Pancreas (tissue), 10 donors: ENCODE measurements around the gene SNRK. TPM values are rescaled to one million over a fixed set of nuclear protein-coding genes. Genes with fewer than 3 reads are reported as not detected.

Experiments used
- ATAC-seq, 4 donors: fragments of 200-7000 bp; cut with Tn5 transposase; one replicate each; pipeline versions ENCODE4 v1.8.0 to v1.9.1; 2020; ENCODE audit warnings: mild to moderate bottlenecking in 4 of 4, moderate library complexity in 4 of 4
- DNase-seq, 6 donors: peaks; one replicate each; pipeline ENCODE4 v3.0.0-alpha.2; 2020
- FAIRE-seq: peaks from 2 replicates; lab custom pipeline; 2012; peaks lifted over from hg19 to GRCh38; lab: Jason Lieb, UNC
- H3K27ac ChIP-seq, 4 donors: fragments of 200-600 bp; sonication (generic); 1 replicate in 3 of 4; 2 replicates in 1 of 4; pipeline versions ENCODE4 v1.5.0 to v1.8.0; 2020
- H3K27me3 ChIP-seq, 4 donors: fragments of 200-600 bp; one replicate each; pipeline ENCODE4 v1.8.0; 2021
- H3K36me3 ChIP-seq, 3 donors: fragments of 200-600 bp; sonication (generic) in 1 of 3; one replicate each; pipeline versions ENCODE4 v1.5.0 to v1.8.0; 2020 to 2021
- H3K4me1 ChIP-seq, 3 donors: fragments of 200-600 bp; one replicate each; pipeline ENCODE4 v1.8.0; 2021
- H3K4me3 ChIP-seq, 4 donors: fragments of 200-600 bp; sonication (generic) in 2 of 4; one replicate each; pipeline versions ENCODE4 v1.5.0 to v1.8.0; 2020 to 2021
- H3K9me3 ChIP-seq, 4 donors: fragments of 200-600 bp; one replicate each; pipeline ENCODE4 v1.8.0; 2021
- WGBS, 2 donors: extraction: QIAGEN DNeasy Blood & Tissue Kit; methylation state at CpG; one replicate each; pipeline ENCODE4 v1.1.7; 2013; 5-methylcytosine and 5-hydroxymethylcytosine counted together
- intact Hi-C, 3 donors: fragments of 100-400 bp; cut with DNase I; formaldehyde crosslinking; loops; one replicate each; pipeline versions ENCODE4 v1.11.1 to v1.14.2; 2022
- polyA plus RNA-seq, 2 donors: library from polyadenylated mRNA; stranded (reverse); fragments of 200-250 nt; gene quantifications; one replicate each; pipeline ENCODE4 v1.2.3, GENCODE V29; 2013
- total RNA-seq, 6 donors: library from RNA; stranded (reverse); fragmentation: NEBNext Ultra II Directional in 4 of 6; extraction: Animal tissue kit (Norgen Biotek cat#: 25700) in 4 of 6; gene quantifications; one replicate each; pipeline versions ENCODE4 v1.2.1 to v1.2.4, GENCODE V29; 2021 to 2023
- TF ChIP-seq, protein P1 (sequence below), 4 donors: fragments of 200-600 bp; sonication (generic) in 3 of 4; IDR thresholded peaks; one replicate each; pipeline versions ENCODE4 v1.5.0 to v1.8.0; 2021; ENCODE audit warnings: antibody characterized with exemption in 4 of 4
- donor health status: healthy with polysubstance abuse.
- donor health status: DM: no; HTN: no; CAD: no; lungs with moderate emphysema.
- donor health status: DM: no; HTN: no; CAD: no.
- donor health status: control.
- donor health status: control.
- donor health status: Bipolar disorder and iron deficiency.
- donor health status: DM: yes; HTN: yes; CAD: no.
- donor health status: DM: no; HTN: no; CAD: no.
- donor health status: DM: no; HTN: no; CAD: no.
- donor health status: DM: yes; HTN: yes; CAD: no.

Gene SNRK
- total and polyA plus RNA-seq, 8 donors: 6.3 to 24.2 (median 17.2) TPM

DNA sequence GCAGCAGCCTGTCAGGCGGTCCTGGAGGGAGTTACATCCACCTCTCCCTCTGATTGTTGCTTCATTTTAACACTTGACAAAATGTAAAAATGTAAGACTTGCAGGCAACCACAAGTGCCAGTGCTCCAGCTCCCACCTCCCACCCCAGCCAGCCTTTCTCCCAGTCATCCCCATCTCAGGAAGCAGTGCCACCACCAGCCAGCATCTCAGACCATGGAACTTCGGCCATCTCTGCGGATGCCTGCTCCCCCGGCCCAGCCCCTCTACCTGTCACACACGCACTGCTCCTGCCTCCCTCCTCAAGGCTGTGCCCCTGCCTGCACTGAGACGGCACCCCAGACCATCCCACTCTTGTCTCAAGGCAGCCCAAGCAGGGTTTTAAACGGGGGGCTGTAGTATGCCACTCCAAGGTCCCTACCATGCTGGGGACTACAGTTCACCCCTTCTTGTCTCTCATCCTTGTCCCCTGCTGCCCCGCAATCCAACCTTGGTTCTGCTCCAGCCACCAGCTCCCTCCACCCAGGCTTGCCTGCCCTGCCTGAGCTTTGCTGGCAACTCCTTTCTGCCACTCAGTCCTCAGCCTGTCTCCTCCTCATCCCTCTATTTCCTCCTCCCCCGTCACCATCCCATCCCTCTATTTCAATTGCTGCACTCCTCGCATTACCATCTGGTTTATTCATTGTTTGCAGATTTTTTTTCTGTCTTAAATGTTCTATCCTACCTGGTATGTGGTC, 85.8 kb downstream of the SNRK start:
- FAIRE-seq: no peak
- Histone ChIP-seq H3K36me3 (no peaks in the 10 kb centered on the region), H3K4me3 (no peak overlapping the region), H3K27me3 (no peaks in the 10 kb centered on the region), H3K4me1 (no peaks in the 10 kb centered on the region), H3K27ac (no peak overlapping the region), H3K9me3 (no peaks in the 10 kb centered on the region)
- intact Hi-C loops: no loop called here
- 94 to 95% methylated on average over 10 of the region's 10 CpGs for WGBS, 2 donors
- no peak for DNase-seq
- no peak for ATAC-seq
- TF ChIP-seq, protein P1, sequence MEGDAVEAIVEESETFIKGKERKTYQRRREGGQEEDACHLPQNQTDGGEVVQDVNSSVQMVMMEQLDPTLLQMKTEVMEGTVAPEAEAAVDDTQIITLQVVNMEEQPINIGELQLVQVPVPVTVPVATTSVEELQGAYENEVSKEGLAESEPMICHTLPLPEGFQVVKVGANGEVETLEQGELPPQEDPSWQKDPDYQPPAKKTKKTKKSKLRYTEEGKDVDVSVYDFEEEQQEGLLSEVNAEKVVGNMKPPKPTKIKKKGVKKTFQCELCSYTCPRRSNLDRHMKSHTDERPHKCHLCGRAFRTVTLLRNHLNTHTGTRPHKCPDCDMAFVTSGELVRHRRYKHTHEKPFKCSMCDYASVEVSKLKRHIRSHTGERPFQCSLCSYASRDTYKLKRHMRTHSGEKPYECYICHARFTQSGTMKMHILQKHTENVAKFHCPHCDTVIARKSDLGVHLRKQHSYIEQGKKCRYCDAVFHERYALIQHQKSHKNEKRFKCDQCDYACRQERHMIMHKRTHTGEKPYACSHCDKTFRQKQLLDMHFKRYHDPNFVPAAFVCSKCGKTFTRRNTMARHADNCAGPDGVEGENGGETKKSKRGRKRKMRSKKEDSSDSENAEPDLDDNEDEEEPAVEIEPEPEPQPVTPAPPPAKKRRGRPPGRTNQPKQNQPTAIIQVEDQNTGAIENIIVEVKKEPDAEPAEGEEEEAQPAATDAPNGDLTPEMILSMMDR (IDR thresholded peaks at IDR 0.05): no peak

DNA sequence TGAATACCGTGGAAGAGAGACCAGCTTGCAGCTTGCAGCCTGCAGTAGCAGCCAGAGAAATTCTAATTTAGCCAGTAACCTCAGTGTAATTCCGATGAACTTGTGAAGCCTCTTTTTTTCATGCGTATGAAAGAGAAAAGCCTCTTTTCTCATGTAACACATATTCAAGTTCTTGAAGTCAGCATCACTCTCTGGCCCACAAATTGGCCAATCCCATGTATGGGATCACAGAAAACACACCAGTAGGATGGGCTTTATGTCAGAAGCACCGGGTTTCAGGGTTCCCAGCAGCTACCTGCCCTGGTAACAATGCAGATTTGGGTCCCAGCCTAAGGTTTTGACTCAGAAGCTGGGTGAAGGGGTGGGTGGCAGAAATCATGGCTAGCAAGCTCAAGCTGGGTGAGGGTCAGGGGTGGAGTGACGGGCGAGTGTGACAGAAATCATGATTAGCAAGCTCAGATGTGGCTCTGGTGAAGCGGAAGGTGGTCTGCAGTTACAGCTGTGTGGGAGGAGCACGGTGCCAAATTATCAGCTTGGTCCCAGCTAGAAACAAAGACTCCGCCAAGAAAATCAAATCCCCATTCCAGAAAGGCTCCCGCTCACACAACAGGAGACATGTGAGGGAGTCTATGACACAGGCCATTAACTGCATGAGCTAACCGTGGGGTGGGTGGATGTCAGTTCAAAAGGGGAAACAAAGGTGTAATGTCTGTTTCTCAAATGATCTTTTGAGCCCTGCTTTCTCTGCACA, 86.6 kb downstream of the SNRK start:
- intact Hi-C loops: no loop called here
- no peaks in the 10 kb centered on the region for H3K27me3 ChIP-seq
- H3K4me3 ChIP-seq: no peak overlapping the region
- H3K9me3 ChIP-seq: no peaks in the 10 kb centered on the region
- TF ChIP-seq, protein P1 (IDR thresholded peaks at IDR 0.05): no peak
- DNase-seq (no peak), FAIRE-seq (no peak), ATAC-seq (no peak)
- peaks cover 0 to 2% (median 0%) of the 10 kb centered on the region in 3 donors for H3K4me1 ChIP-seq
- 92 to 94% methylated on average over 11 of the region's 11 CpGs for WGBS, 2 donors
- no peak overlapping the region for H3K27ac ChIP-seq
- no peaks in the 10 kb centered on the region for H3K36me3 ChIP-seq

DNA sequence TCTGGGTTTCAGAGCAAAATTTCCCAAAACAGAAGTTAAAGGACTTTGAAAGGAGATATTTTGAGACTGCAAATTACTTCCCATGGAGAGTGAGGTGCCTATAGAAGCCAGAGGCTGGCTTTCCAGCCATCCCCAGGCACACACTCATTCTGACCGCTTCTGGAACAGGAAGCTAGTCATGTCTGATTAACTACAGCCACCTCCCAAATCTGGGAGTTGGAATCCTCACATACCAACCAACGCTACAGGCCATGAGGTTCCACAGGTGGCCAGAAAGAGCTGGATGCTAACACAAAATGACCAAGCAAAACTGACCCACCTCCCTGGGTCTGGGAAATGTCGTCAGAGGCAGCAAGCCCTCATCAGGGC, 87.2 kb downstream of the SNRK start:
- H3K36me3 ChIP-seq: no peaks in the 10 kb centered on the region
- no peaks in the 10 kb centered on the region for H3K9me3 ChIP-seq
- DNase-seq: no peak
- H3K27ac ChIP-seq: no peak overlapping the region
- no peak for ATAC-seq
- no peak for FAIRE-seq
- peaks cover 0 to 6% (median 0%) of the 10 kb centered on the region in 3 donors for H3K4me1 ChIP-seq
- WGBS, 2 donors: 93 to 94% methylated on average over 3 of the region's 3 CpGs
- H3K4me3 ChIP-seq: no peak overlapping the region
- TF ChIP-seq, protein P1 (IDR thresholded peaks at IDR 0.05): no peak
- H3K27me3 ChIP-seq: no peaks in the 10 kb centered on the region
- intact Hi-C loops: no loop called here

DNA sequence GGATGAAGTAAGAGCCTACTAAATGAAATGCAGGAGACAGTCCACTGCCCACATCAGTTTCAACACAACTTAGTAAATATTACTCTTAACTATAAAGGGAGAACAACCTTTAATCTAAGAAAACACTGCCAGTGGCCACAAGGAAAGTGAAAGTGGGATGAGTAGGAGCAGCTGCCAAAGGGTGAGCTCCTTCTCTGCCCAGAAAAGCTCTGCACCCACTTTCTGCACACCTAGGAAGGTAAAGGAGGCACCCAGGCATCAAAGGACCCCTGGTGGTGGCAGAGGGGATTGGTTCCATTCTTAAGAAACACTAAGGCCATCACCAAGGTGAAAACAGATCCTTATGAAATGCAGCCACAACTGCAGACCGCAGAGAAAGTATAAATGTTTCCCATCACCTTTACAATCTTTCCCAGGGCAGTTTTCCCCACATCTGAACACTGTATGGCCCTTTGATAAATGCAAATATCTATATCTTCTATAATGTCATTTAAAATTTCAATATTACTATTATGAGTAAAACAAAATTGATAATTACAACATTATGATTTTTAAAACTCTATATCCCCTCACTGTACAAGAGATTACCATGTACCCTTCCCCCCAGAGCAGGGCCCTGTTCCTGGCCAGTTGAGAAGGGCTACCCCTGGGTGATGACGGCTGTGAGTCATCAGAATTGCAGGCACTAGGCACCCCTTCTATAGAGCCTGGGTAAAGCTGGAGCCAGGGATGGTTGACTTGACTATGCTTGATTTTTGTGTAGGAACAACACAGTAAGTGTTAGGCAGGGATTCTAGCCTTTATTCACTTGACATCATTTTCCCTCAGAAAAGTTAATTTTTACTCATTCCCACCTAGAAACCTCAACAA, 92.0 kb downstream of the SNRK start:
- intact Hi-C loops: loop anchor here in 1 of 3 donors (5.0 kb wide), 1 partner anchor 221 kb away; no protein-coding TSS in a partner anchor
- H3K27me3 ChIP-seq: no peaks in the 10 kb centered on the region
- TF ChIP-seq, protein P1 (IDR thresholded peaks at IDR 0.05): peak; percentile 60 to 74 (median 72)
- DNase-seq: peak in 4 of 6 donors; percentile 48 to 71 (median 54)
- no peak for FAIRE-seq
- H3K36me3 ChIP-seq: no peaks in the 10 kb centered on the region
- WGBS, 2 donors: 67 to 69% methylated on average over 2 of the region's 2 CpGs
- no peaks in the 10 kb centered on the region for H3K9me3 ChIP-seq
- H3K4me1 ChIP-seq: peaks cover 0 to 6% (median 0%) of the 10 kb centered on the region in 3 donors
- no peak overlapping the region for H3K4me3 ChIP-seq
- peak; percentile 85 to 99 (median 96) for ATAC-seq
- no peak overlapping the region for H3K27ac ChIP-seq
